ENCODE results near the gene ODF2. TPM values are rescaled to one million over a fixed set of nuclear protein-coding genes. Genes with fewer than 3 reads are reported as not detected.
"Not testable (repeated sequence)": the region's sequence is repeated elsewhere in the genome, so short reads cannot be mapped to it uniquely, and the experiment has no call there.

The ODF2 gene
- polyA plus RNA-seq, 6 donors from 2014 or later = 11.2 to 29.9 (median 18.4) TPM

GRCh38 chr9:128434340-128434739 lies 21.5 kb upstream of the ODF2 start:
- no peak for DNase-seq
- no peak overlapping the region for H3K4me3 Mint-ChIP-seq
- H3K4me1 Mint-ChIP-seq = peaks cover 4 to 7% (median 4%) of the 10 kb centered on the region in 3 donors
- H3K27me3 Mint-ChIP-seq = no peaks in the 10 kb centered on the region
- no peaks in the 10 kb centered on the region for H3K9me3 Mint-ChIP-seq
- no peak overlapping the region for H3K27ac Mint-ChIP-seq
- no peak for ATAC-seq (ENCODE audit: low read depth in 2 of 2)
- H3K36me3 Mint-ChIP-seq = no peaks in the 10 kb centered on the region

GRCh38 chr9:128435611-128436010 lies 20.2 kb upstream of the ODF2 start:
- H3K4me1 Mint-ChIP-seq = peaks cover 4 to 7% (median 4%) of the 10 kb centered on the region in 3 donors
- H3K4me3 Mint-ChIP-seq = no peak overlapping the region
- DNase-seq = no peak
- H3K27ac Mint-ChIP-seq = no peak overlapping the region
- no peaks in the 10 kb centered on the region for H3K9me3 Mint-ChIP-seq
- no peak for ATAC-seq (ENCODE audit: low read depth in 2 of 2)
- H3K36me3 Mint-ChIP-seq = no peaks in the 10 kb centered on the region
- no peaks in the 10 kb centered on the region for H3K27me3 Mint-ChIP-seq

GRCh38 chr9:128438343-128439109 lies 17.3 kb upstream of the ODF2 start:
- no peak overlapping the region for H3K27ac Mint-ChIP-seq
- H3K4me3 Mint-ChIP-seq = no peak overlapping the region
- no peaks in the 10 kb centered on the region for H3K36me3 Mint-ChIP-seq
- DNase-seq = peak; percentile 69
- peak; percentile 97 to 99 for ATAC-seq (ENCODE audit: low read depth in 2 of 2)
- H3K4me1 Mint-ChIP-seq = peaks cover 4 to 7% (median 4%) of the 10 kb centered on the region in 3 donors
- no peaks in the 10 kb centered on the region for H3K9me3 Mint-ChIP-seq
- H3K27me3 Mint-ChIP-seq = no peaks in the 10 kb centered on the region

- DNase-seq (no peak), ATAC-seq (ENCODE audit: low read depth in 2 of 2) (peak in 1 of 2 donors; percentile 13)
- no peaks in the 10 kb centered on the region for H3K27me3 Mint-ChIP-seq
- H3K9me3 Mint-ChIP-seq = no peaks in the 10 kb centered on the region
- no peak overlapping the region for H3K27ac Mint-ChIP-seq
- H3K4me1 Mint-ChIP-seq = peaks cover 4 to 7% (median 4%) of the 10 kb centered on the region in 3 donors
- no peak overlapping the region for H3K4me3 Mint-ChIP-seq
- no peaks in the 10 kb centered on the region for H3K36me3 Mint-ChIP-seq
Measured at GRCh38 chr9:128439273-128439672, 16.5 kb upstream of the ODF2 start.

GRCh38 chr9:128442150-128442549 lies 13.7 kb upstream of the ODF2 start:
- Mint-ChIP-seq H3K27ac (no peak overlapping the region), H3K9me3 (no peaks in the 10 kb centered on the region), H3K27me3 (peaks cover 0 to 5% (median 0%) of the 10 kb centered on the region in 3 donors), H3K4me1 (peaks cover 4 to 7% (median 4%) of the 10 kb centered on the region in 3 donors), H3K36me3 (no peaks in the 10 kb centered on the region), H3K4me3 (no peak overlapping the region)
- DNase-seq = no peak
- ATAC-seq (ENCODE audit: low read depth in 2 of 2) = no peak

- H3K4me3 Mint-ChIP-seq; H3K4me1 Mint-ChIP-seq; H3K27ac Mint-ChIP-seq; ATAC-seq (ENCODE audit: low read depth in 2 of 2); H3K9me3 Mint-ChIP-seq; H3K36me3 Mint-ChIP-seq; H3K27me3 Mint-ChIP-seq; DNase-seq: not testable (repeated sequence)
Measured at GRCh38 chr9:128446505-128446904, 9.3 kb upstream of the ODF2 start.

- H3K9me3 Mint-ChIP-seq = no peaks in the 10 kb centered on the region
- no peak for ATAC-seq (ENCODE audit: low read depth in 2 of 2)
Measured at GRCh38 chr9:128448746-128449145, 7.1 kb upstream of the ODF2 start.

GRCh38 chr9:128454991-128455390 lies 815 bp upstream of the ODF2 start:
- H3K27ac Mint-ChIP-seq = peak overlapping the region in 5 of 6 donors; percentile 2 to 93 (median 91)
- H3K4me3 Mint-ChIP-seq = peak overlapping the region in 7 of 8 donors; percentile 53 to 98 (median 76)
- peaks cover 12 to 20% (median 16%) of the 10 kb centered on the region in 3 donors for H3K4me1 Mint-ChIP-seq
- no peak for ATAC-seq (ENCODE audit: low read depth in 2 of 2)
- peaks cover 0 to 5% (median 0%) of the 10 kb centered on the region in 3 donors for H3K27me3 Mint-ChIP-seq
- no peaks in the 10 kb centered on the region for H3K9me3 Mint-ChIP-seq
- no peak for DNase-seq
- H3K36me3 Mint-ChIP-seq = peaks cover 0 to 2% of the 10 kb centered on the region in 2 donors

More at GRCh38 chr9:128448746-128449145, 7.1 kb upstream of the ODF2 start:
- Mint-ChIP-seq H3K4me1 (no peaks in the 10 kb centered on the region), H3K4me3 (no peak overlapping the region), H3K27ac (no peak overlapping the region), H3K36me3 (no peaks in the 10 kb centered on the region), H3K27me3 (peaks cover 0 to 11% (median 0%) of the 10 kb centered on the region in 3 donors)
- no peak for DNase-seq

- Mint-ChIP-seq H3K9me3 (no peaks in the 10 kb centered on the region), H3K4me3 (peak overlapping the region; percentile 90 to 98 (median 94)), H3K27me3 (peaks cover 0 to 5% (median 0%) of the 10 kb centered on the region in 3 donors), H3K27ac (peak overlapping the region; percentile 91 to 97 (median 94)), H3K36me3 (peaks cover 0 to 9% of the 10 kb centered on the region in 2 donors), H3K4me1 (peaks cover 12 to 20% (median 16%) of the 10 kb centered on the region in 3 donors)
- peak; percentile 41 for ATAC-seq (ENCODE audit: low read depth in 2 of 2)
- DNase-seq = peak; percentile 60
Measured at GRCh38 chr9:128456613-128457061, 831 bp downstream of the ODF2 start.

GRCh38 chr9:128457207-128457606 lies 1.4 kb downstream of the ODF2 start:
- peaks cover 0 to 9% of the 10 kb centered on the region in 2 donors for H3K36me3 Mint-ChIP-seq
- no peaks in the 10 kb centered on the region for H3K9me3 Mint-ChIP-seq
- H3K4me1 Mint-ChIP-seq = peaks cover 12 to 20% (median 16%) of the 10 kb centered on the region in 3 donors
- ATAC-seq (ENCODE audit: low read depth in 2 of 2) (no peak), DNase-seq (no peak)
- peaks cover 0 to 5% (median 0%) of the 10 kb centered on the region in 3 donors for H3K27me3 Mint-ChIP-seq
- peak overlapping the region; percentile 85 to 98 (median 94) for H3K4me3 Mint-ChIP-seq
- H3K27ac Mint-ChIP-seq = peak overlapping the region in 3 of 6 donors; percentile 30 to 97 (median 93)

GRCh38 chr9:128459011-128459410 lies 3.2 kb downstream of the ODF2 start:
- no peak overlapping the region for H3K27ac Mint-ChIP-seq
- ATAC-seq (ENCODE audit: low read depth in 2 of 2) (no peak), DNase-seq (no peak)
- peaks cover 0 to 9% of the 10 kb centered on the region in 2 donors for H3K36me3 Mint-ChIP-seq
- H3K27me3 Mint-ChIP-seq = no peaks in the 10 kb centered on the region
- H3K4me3 Mint-ChIP-seq = peak overlapping the region in 3 of 8 donors; percentile 36 to 63 (median 44)
- H3K4me1 Mint-ChIP-seq = peaks cover 12 to 20% (median 16%) of the 10 kb centered on the region in 3 donors
- H3K9me3 Mint-ChIP-seq = no peaks in the 10 kb centered on the region

- no peak for DNase-seq
- peaks cover 7 to 11% of the 10 kb centered on the region in 2 donors for H3K36me3 Mint-ChIP-seq
Measured at GRCh38 chr9:128469070-128469469, 13.3 kb downstream of the ODF2 start.

GRCh38 chr9:128470560-128470959 lies 14.8 kb downstream of the ODF2 start:
- no peaks in the 10 kb centered on the region for H3K9me3 Mint-ChIP-seq
- DNase-seq (no peak), ATAC-seq (ENCODE audit: low read depth in 2 of 2) (no peak)
- peaks cover 0 to 3% (median 0%) of the 10 kb centered on the region in 3 donors for H3K4me1 Mint-ChIP-seq
- H3K27ac Mint-ChIP-seq = peak overlapping the region in 1 of 6 donors; percentile 51
- peaks cover 12 to 16% of the 10 kb centered on the region in 2 donors for H3K36me3 Mint-ChIP-seq
- no peaks in the 10 kb centered on the region for H3K27me3 Mint-ChIP-seq
- H3K4me3 Mint-ChIP-seq = no peak overlapping the region

More at GRCh38 chr9:128469070-128469469, 13.3 kb downstream of the ODF2 start:
- Mint-ChIP-seq H3K4me3 (no peak overlapping the region), H3K27me3 (no peaks in the 10 kb centered on the region), H3K9me3 (no peaks in the 10 kb centered on the region), H3K27ac (peak overlapping the region in 1 of 6 donors; percentile 34), H3K4me1 (peaks cover 0 to 3% (median 0%) of the 10 kb centered on the region in 3 donors)
- ATAC-seq (ENCODE audit: low read depth in 2 of 2) = no peak

GRCh38 chr9:128473104-128473503 lies 17.3 kb downstream of the ODF2 start:
- Mint-ChIP-seq H3K36me3 (peaks cover 20 to 21% of the 10 kb centered on the region in 2 donors), H3K4me1 (peaks cover 0 to 3% (median 0%) of the 10 kb centered on the region in 3 donors), H3K27ac (peak overlapping the region in 1 of 6 donors; percentile 81), H3K9me3 (no peaks in the 10 kb centered on the region), H3K27me3 (no peaks in the 10 kb centered on the region), H3K4me3 (no peak overlapping the region)
- ATAC-seq (ENCODE audit: low read depth in 2 of 2) (no peak), DNase-seq (no peak)
